Hepatocyte (in vitro differentiated cells): ENCODE data around the gene APCS. TPM values are rescaled to one million over a fixed set of nuclear protein-coding genes. Genes with fewer than 3 reads are reported as not detected.

Experiments used
- DNase-seq: peaks from one replicate; pipeline ENCODE4 v3.0.0-alpha.2; 2016; ENCODE audit warnings: low spot score
- H2AFZ ChIP-seq: fragments of 200-600 bp; sonication (generic); 2 replicates; pipeline ENCODE4 v1.6.0; 2016; ENCODE audit warnings: antibody characterized with exemption, mild to moderate bottlenecking
- H3K27ac ChIP-seq: fragments of 200-600 bp; sonication (generic); 2 replicates; pipeline ENCODE4 v1.5.1; 2016; ENCODE audit warnings: mild to moderate bottlenecking
- H3K27me3 ChIP-seq: fragments of 200-600 bp; sonication (generic); 2 replicates; pipeline ENCODE4 v1.6.1; 2016
- H3K36me3 ChIP-seq: fragments of 200-600 bp; sonication (generic); replicated peaks from 2 replicates; pipeline ENCODE4 v1.5.1; 2016; ENCODE audit warnings: low read depth; ENCODE audit not compliant: insufficient read depth
- H3K4me1 ChIP-seq: fragments of 200-600 bp; sonication (generic); 2 replicates; pipeline ENCODE4 v1.5.1; 2016; ENCODE audit warnings: mild to moderate bottlenecking, moderate library complexity; ENCODE audit not compliant: insufficient read depth
- H3K4me2 ChIP-seq: fragments of 200-600 bp; sonication (generic); 2 replicates; pipeline ENCODE4 v1.6.0; 2016
- H3K4me3 ChIP-seq: fragments of 200-600 bp; sonication (generic); 2 replicates; pipeline ENCODE4 v1.5.1; 2016; ENCODE audit warnings: mild to moderate bottlenecking
- H3K79me2 ChIP-seq: fragments of 200-600 bp; sonication (generic); 2 replicates; pipeline ENCODE4 v1.6.0; 2017; ENCODE audit warnings: mild to moderate bottlenecking
- H3K9me2 ChIP-seq: fragments of 200-600 bp; sonication (generic); replicated peaks from 2 replicates; pipeline ENCODE4 v1.6.0; 2017; ENCODE audit warnings: mild to moderate bottlenecking; ENCODE audit not compliant: insufficient read depth
- H3K9me3 ChIP-seq: fragments of 200-600 bp; sonication (generic); 2 replicates; pipeline ENCODE4 v1.5.1; 2016; ENCODE audit warnings: low read depth, mild to moderate bottlenecking
- H4K20me1 ChIP-seq: fragments of 200-600 bp; sonication (generic); 2 replicates; pipeline ENCODE4 v1.6.0; 2016; ENCODE audit warnings: mild to moderate bottlenecking; ENCODE audit not compliant: insufficient read depth, poor library complexity, severe bottlenecking
- CTCF ChIP-seq: fragments of 200-600 bp; sonication (generic); IDR thresholded peaks from 2 replicates; pipeline ENCODE4 v1.5.1; 2016; ENCODE audit warnings: antibody characterized with exemption, mild to moderate bottlenecking; ENCODE audit not compliant: poor library complexity
- EZH2 ChIP-seq: fragments of 200-600 bp; sonication (generic); IDR thresholded peaks from 2 replicates; pipeline ENCODE4 v1.6.1; 2016; ENCODE audit warnings: antibody characterized with exemption, mild to moderate bottlenecking, borderline replicate concordance
- EZH2phosphoT487 ChIP-seq: fragments of 200-600 bp; sonication (generic); IDR thresholded peaks from one replicate; pipeline ENCODE4 v1.6.1; 2018; ENCODE audit warnings: antibody characterized with exemption, mild to moderate bottlenecking, low read depth, moderate library complexity; ENCODE audit not compliant: unreplicated experiment, severe bottlenecking
- WGBS: methylation state at CpG from one replicate; pipeline ENCODE4 v1.1.6; 2016; ENCODE audit warnings: low lambda C conversion rate; ENCODE audit errors: missing lambda C conversion rate; 5-methylcytosine and 5-hydroxymethylcytosine counted together
- polyA plus RNA-seq: library from polyadenylated mRNA; unstranded; fragments of >200 nt; fragmentation: Nextera tagmentation; extraction: Ambion mirVana; gene quantifications from 2 replicates; pipeline ENCODE4 v1.2.1, GENCODE V29; 2016
- total RNA-seq: library from RNA; depleted of rRNA; stranded (reverse); fragments of >200 nt; gene quantifications from 2 replicates; pipeline ENCODE4 v1.2.3, GENCODE V29; 2014

APCS gene
- total and polyA plus RNA-seq, 2 experiments from 2014 or later: 4.0 TPM; not detected in 1

GRCh38 chr1:159598196-159598595, 10.6 kb downstream of the APCS start:
- no peaks in the 10 kb centered on the region for H3K9me2 ChIP-seq
- 51% methylated on average over 4 of the region's 4 CpGs for WGBS
- H4K20me1 ChIP-seq: no peaks in the 10 kb centered on the region
- no peaks in the 10 kb centered on the region for H3K4me1 ChIP-seq
- no peaks in the 10 kb centered on the region for H3K9me3 ChIP-seq
- H3K36me3 ChIP-seq: no peaks in the 10 kb centered on the region
- no peaks in the 10 kb centered on the region for H3K27me3 ChIP-seq
- no peak overlapping the region for H3K4me3 ChIP-seq
- H2AFZ ChIP-seq: no peak overlapping the region
- H3K4me2 ChIP-seq: no peak overlapping the region
- DNase-seq: no peak
- no peaks in the 10 kb centered on the region for H3K79me2 ChIP-seq
- no peak for TF ChIP-seq EZH2phosphoT487
- TF ChIP-seq CTCF: no peak
- TF ChIP-seq EZH2: no peak
- H3K27ac ChIP-seq: no peak overlapping the region

- 75% methylated on average over 3 of the region's 3 CpGs for WGBS
- Histone ChIP-seq H3K36me3 (no peaks in the 10 kb centered on the region), H3K27me3 (no peaks in the 10 kb centered on the region), H3K27ac (no peak overlapping the region), H3K4me2 (no peak overlapping the region), H3K9me2 (no peaks in the 10 kb centered on the region), H2AFZ (no peak overlapping the region), H3K4me1 (no peaks in the 10 kb centered on the region), H3K4me3 (no peak overlapping the region), H3K9me3 (no peaks in the 10 kb centered on the region), H4K20me1 (no peaks in the 10 kb centered on the region), H3K79me2 (no peaks in the 10 kb centered on the region)
- no peak for DNase-seq
- TF ChIP-seq CTCF: no peak
- TF ChIP-seq EZH2: no peak
- no peak for TF ChIP-seq EZH2phosphoT487
These were observed 13.3 kb downstream of the APCS start for GRCh38 chr1:159600894-159601293.

- Histone ChIP-seq H3K4me3 (no peak overlapping the region), H4K20me1 (no peaks in the 10 kb centered on the region), H3K79me2 (no peaks in the 10 kb centered on the region), H3K36me3 (no peaks in the 10 kb centered on the region), H3K4me2 (no peak overlapping the region), H3K27me3 (no peaks in the 10 kb centered on the region), H3K9me2 (no peaks in the 10 kb centered on the region), H3K27ac (no peak overlapping the region), H3K4me1 (no peaks in the 10 kb centered on the region), H3K9me3 (no peaks in the 10 kb centered on the region), H2AFZ (no peak overlapping the region)
- DNase-seq: no peak
- 47% methylated on average over 5 of the region's 5 CpGs for WGBS
- TF ChIP-seq EZH2phosphoT487 (no peak), CTCF (no peak), EZH2 (no peak)
These were observed 14.9 kb downstream of the APCS start for GRCh38 chr1:159602501-159602999.
